SK-N-SH (cell line): ENCODE results near the gene APBB2. TPM values are rescaled to one million over a fixed set of nuclear protein-coding genes. Genes with fewer than 3 reads are reported as not detected.

Experiments used
- CTCF ChIA-PET: fragments of 300-600, 350-600 bp; formaldehyde crosslinking; extraction: SDS; loops from one replicate; lab custom pipeline; 2021; lab: Yijun Ruan, JAX
- POLR2A ChIA-PET: fragments of 350-600 bp; sonication (Branson Sonifier 250); formaldehyde crosslinking; extraction: SDS; loops from one replicate; lab custom pipeline; 2020; ENCODE audit warnings: antibody characterized with exemption, inconsistent platforms; lab: Yijun Ruan, JAX
- DNase-seq: peaks from one replicate; pipeline ENCODE4 v3.0.0; 2012
- H2AFZ ChIP-seq: fragments of 200-600 bp; sonication (generic); 2 replicates; pipeline ENCODE4 v1.8.1; 2016; ENCODE audit warnings: antibody characterized with exemption, mild to moderate bottlenecking, low read depth
- H3F3A ChIP-seq: fragments of 200-600 bp; sonication (generic); replicated peaks from 2 replicates; pipeline ENCODE3; 2016; ENCODE audit warnings: antibody characterized with exemption, mild to moderate bottlenecking; ENCODE audit not compliant: insufficient read depth
- H3K27ac ChIP-seq, 2 experiments: fragments of 200-500 bp in 1 of 2; fragments of 200-600 bp in 1 of 2; sonication (Bioruptor generic) in 1 of 2; sonication (generic), shearing (Covaris generic) in 1 of 2; 2 replicates each; pipeline versions ENCODE4 v1.5.1 to v1.6.1; 2014 to 2016; ENCODE audit warnings: low read depth in 2 of 2, inconsistent platforms in 1 of 2, low read length in 1 of 2, mild to moderate bottlenecking in 1 of 2, mixed read lengths in 1 of 2
- H3K27me3 ChIP-seq: fragments of 200-600 bp; sonication (generic), shearing (Covaris generic); 2 replicates; pipeline ENCODE4 v1.6.1; 2016; ENCODE audit warnings: mixed run types; ENCODE audit not compliant: insufficient read depth
- H3K36me3 ChIP-seq, 2 experiments: fragments of 200-500 bp in 1 of 2; fragments of 200-600 bp in 1 of 2; sonication (Bioruptor generic) in 1 of 2; sonication (generic) in 1 of 2; replicated peaks in 1 of 2; 2 replicates each; pipeline versions ENCODE3 to v1.5.1; 2014 to 2016; ENCODE audit warnings: low read length in 1 of 2, mild to moderate bottlenecking in 1 of 2; ENCODE audit not compliant: insufficient read depth in 2 of 2, control insufficient read depth in 1 of 2
- H3K4me1 ChIP-seq, 2 experiments: fragments of 200-500 bp in 1 of 2; fragments of 200-600 bp in 1 of 2; sonication (Bioruptor generic) in 1 of 2; sonication (generic), shearing (Covaris generic) in 1 of 2; 2 replicates each; pipeline versions ENCODE4 v1.5.1 to v1.6.1; 2014 to 2016; ENCODE audit warnings: low read depth in 1 of 2, low read length in 1 of 2, mixed run types in 1 of 2; ENCODE audit not compliant: insufficient read depth in 2 of 2, control insufficient read depth in 1 of 2
- H3K4me2 ChIP-seq: fragments of 200-600 bp; sonication (generic), shearing (Covaris generic); 2 replicates; pipeline ENCODE4 v1.6.1; 2017; ENCODE audit warnings: mixed run types
- H3K4me3 ChIP-seq, 2 experiments: fragments of 200-500 bp in 1 of 2; fragments of 200-600 bp in 1 of 2; sonication (Bioruptor generic) in 1 of 2; sonication (generic), shearing (Covaris generic) in 1 of 2; 2 replicates each; pipeline versions ENCODE4 v1.5.1 to v1.8.1; 2014 to 2016; ENCODE audit warnings: low read depth in 2 of 2, inconsistent platforms in 1 of 2, low read length in 1 of 2, mild to moderate bottlenecking in 1 of 2, mixed read lengths in 1 of 2, moderate library complexity in 1 of 2
- H3K79me2 ChIP-seq: fragments of 200-600 bp; sonication (generic); 2 replicates; pipeline ENCODE4 v1.8.1; 2017; ENCODE audit warnings: mild to moderate bottlenecking; ENCODE audit not compliant: insufficient read depth
- H3K9ac ChIP-seq: fragments of 200-600 bp; sonication (generic); 2 replicates; pipeline ENCODE4 v1.6.1; 2017; ENCODE audit warnings: mixed run types
- H3K9me2 ChIP-seq: fragments of 200-600 bp; sonication (generic); 2 replicates; pipeline ENCODE4 v1.6.1; 2017; ENCODE audit warnings: mixed run types
- H3K9me3 ChIP-seq: fragments of 200-600 bp; sonication (generic); 2 replicates; pipeline ENCODE4 v1.6.1; 2017; ENCODE audit warnings: mixed run types, mild to moderate bottlenecking, moderate library complexity
- H4K20me1 ChIP-seq: fragments of 200-600 bp; sonication (generic); 2 replicates; pipeline ENCODE4 v1.6.1; 2017; ENCODE audit warnings: mild to moderate bottlenecking, mixed run types; ENCODE audit not compliant: insufficient read depth
- ELF1 ChIP-seq: IDR thresholded peaks from 2 replicates; pipeline ENCODE4 v1.4.0; 2012
- EZH2phosphoT487 ChIP-seq: fragments of 200-600 bp; sonication (generic); IDR thresholded peaks from 2 replicates; pipeline ENCODE4 v1.6.1; 2017; ENCODE audit warnings: low read depth, mixed run types, mild to moderate bottlenecking, antibody characterized with exemption, moderate library complexity, borderline replicate concordance
- FOSL2 ChIP-seq: IDR thresholded peaks from 2 replicates; pipeline ENCODE4 v1.4.0; 2012; ENCODE audit warnings: low read depth, mild to moderate bottlenecking, moderate library complexity, borderline replicate concordance
- FOXJ3 ChIP-seq: sonication (generic); formaldehyde crosslinking; IDR thresholded peaks from 2 replicates; pipeline ENCODE4 v1.5.1; 2020; ENCODE audit warnings: mild to moderate bottlenecking, missing genetic modification reagents
- GABPA ChIP-seq: IDR thresholded peaks from 2 replicates; pipeline ENCODE4 v1.4.0; 2012; ENCODE audit warnings: low read depth, mild to moderate bottlenecking
- JUND ChIP-seq: IDR thresholded peaks from 2 replicates; pipeline ENCODE4 v1.4.0; 2012
- NFIC ChIP-seq: IDR thresholded peaks from 2 replicates; pipeline ENCODE4 v1.4.0; 2012; ENCODE audit warnings: borderline replicate concordance
- SMC3 ChIP-seq: IDR thresholded peaks from 2 replicates; pipeline ENCODE4 v1.6.1; 2012; ENCODE audit warnings: low read depth, low read length, improper control_type of control experiment
- TAF1 ChIP-seq: IDR thresholded peaks from 2 replicates; pipeline ENCODE4 v1.6.1; 2012; ENCODE audit warnings: low read depth, mild to moderate bottlenecking, low read length, moderate library complexity, borderline replicate concordance
- TCF12 ChIP-seq: IDR thresholded peaks from 2 replicates; pipeline ENCODE4 v1.4.0; 2012
- TEAD4 ChIP-seq: IDR thresholded peaks from 2 replicates; pipeline ENCODE4 v1.4.0; 2012; ENCODE audit warnings: mild to moderate bottlenecking, borderline replicate concordance; ENCODE audit not compliant: insufficient read depth
- YY1 ChIP-seq: IDR thresholded peaks from 2 replicates; pipeline ENCODE4 v1.4.0; 2012; ENCODE audit warnings: low read depth, mild to moderate bottlenecking
- WGBS: methylation state at CpG from one replicate; pipeline ENCODE4 v1.1.6; 2017; ENCODE audit warnings: low lambda C conversion rate; 5-methylcytosine and 5-hydroxymethylcytosine counted together
- polyA plus RNA-seq, 3 experiments: library from polyadenylated mRNA; depleted of rRNA; stranded (reverse); fragments of >200 nt; gene quantifications; 2 replicates each; pipeline ENCODE4 v1.2.3, GENCODE V29; 2012
- TF ChIP-seq, protein P1 (sequence below): IDR thresholded peaks from 2 replicates; pipeline ENCODE4 v1.4.0; 2012; ENCODE audit warnings: low read depth, borderline replicate concordance
- TF ChIP-seq, protein P2 (sequence below): IDR thresholded peaks from 2 replicates; pipeline ENCODE4 v1.4.0; 2012; ENCODE audit warnings: low read depth
- TF ChIP-seq, protein P3 (sequence below): IDR thresholded peaks from 2 replicates; pipeline ENCODE4 v1.6.1; 2012; ENCODE audit warnings: mild to moderate bottlenecking, low read depth, low read length, moderate library complexity
- TF ChIP-seq, protein P4 (sequence below): fragments of 150-350 bp; IDR thresholded peaks from 2 replicates; pipeline ENCODE4 v1.6.1; 2017; ENCODE audit warnings: antibody characterized with exemption, low read length, low read depth, borderline replicate concordance

Gene APBB2
- polyA plus RNA-seq, 1 of the 3 experiments (the other 2 are of a cell fraction), result 49.8 TPM

DNA sequence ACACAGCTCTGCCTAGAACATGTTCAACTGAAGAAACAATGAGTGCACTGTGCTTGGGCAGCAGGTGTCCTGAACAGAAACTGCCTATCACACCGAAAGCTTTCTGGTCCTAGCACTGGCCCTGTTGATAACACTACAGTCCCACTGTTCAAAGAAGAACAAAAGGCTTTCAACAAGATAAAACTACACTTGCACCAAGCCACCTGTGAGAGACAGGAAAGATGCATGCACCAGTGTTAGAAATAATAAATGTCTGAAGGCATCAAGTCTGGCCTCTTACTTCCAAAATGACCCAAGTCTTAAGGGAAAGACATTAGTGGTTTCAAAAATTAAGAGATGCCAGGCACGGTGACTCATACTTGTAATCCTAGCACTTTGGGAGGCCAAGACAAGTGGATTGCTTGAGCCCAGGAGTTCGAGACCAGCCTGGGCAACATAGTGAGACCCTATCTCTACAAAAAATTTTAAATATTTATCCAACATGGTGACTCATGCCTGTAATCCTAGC, 68.7 kb downstream of the APBB2 start:
- 61% methylated on average over 3 of the region's 3 CpGs for WGBS
- H3K79me2 ChIP-seq, result peaks cover 87% of the 10 kb centered on the region
- H3K4me3 ChIP-seq, result no peak overlapping the region
- H4K20me1 ChIP-seq, result no peaks in the 10 kb centered on the region
- H3K9me2 ChIP-seq, result no peaks in the 10 kb centered on the region
- peaks cover 55% of the 10 kb centered on the region for H3F3A ChIP-seq
- ChIA-PET POLR2A (no interaction called here), CTCF (no interaction called here)
- peaks cover 0 to 6% of the 10 kb centered on the region in 2 experiments for H3K36me3 ChIP-seq
- no peak overlapping the region for H3K9ac ChIP-seq
- peak overlapping the region; percentile 19; the same call in 1 of the 2 replicates for H3K4me2 ChIP-seq
- no peak for DNase-seq
- no peak overlapping the region for H2AFZ ChIP-seq
- H3K9me3 ChIP-seq, result no peaks in the 10 kb centered on the region
- peak overlapping the region; percentile 88 to 97 for H3K27ac ChIP-seq
- TF ChIP-seq FOSL2 (peak; percentile 42; the same call in 1 of the 2 replicates), TAF1 (no peak), JUND (peak; percentile 43), FOXJ3 (no peak), TCF12 (no peak), NFIC (no peak), GABPA (no peak), TEAD4 (no peak), ELF1 (no peak), EZH2phosphoT487 (no peak), SMC3 (no peak), YY1 (no peak)
- TF ChIP-seq, protein P1, sequence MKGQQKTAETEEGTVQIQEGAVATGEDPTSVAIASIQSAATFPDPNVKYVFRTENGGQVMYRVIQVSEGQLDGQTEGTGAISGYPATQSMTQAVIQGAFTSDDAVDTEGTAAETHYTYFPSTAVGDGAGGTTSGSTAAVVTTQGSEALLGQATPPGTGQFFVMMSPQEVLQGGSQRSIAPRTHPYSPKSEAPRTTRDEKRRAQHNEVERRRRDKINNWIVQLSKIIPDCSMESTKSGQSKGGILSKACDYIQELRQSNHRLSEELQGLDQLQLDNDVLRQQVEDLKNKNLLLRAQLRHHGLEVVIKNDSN, result no peak
- TF ChIP-seq, protein P2, sequence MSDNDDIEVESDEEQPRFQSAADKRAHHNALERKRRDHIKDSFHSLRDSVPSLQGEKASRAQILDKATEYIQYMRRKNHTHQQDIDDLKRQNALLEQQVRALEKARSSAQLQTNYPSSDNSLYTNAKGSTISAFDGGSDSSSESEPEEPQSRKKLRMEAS, result no peak
- TF ChIP-seq, protein P3, sequence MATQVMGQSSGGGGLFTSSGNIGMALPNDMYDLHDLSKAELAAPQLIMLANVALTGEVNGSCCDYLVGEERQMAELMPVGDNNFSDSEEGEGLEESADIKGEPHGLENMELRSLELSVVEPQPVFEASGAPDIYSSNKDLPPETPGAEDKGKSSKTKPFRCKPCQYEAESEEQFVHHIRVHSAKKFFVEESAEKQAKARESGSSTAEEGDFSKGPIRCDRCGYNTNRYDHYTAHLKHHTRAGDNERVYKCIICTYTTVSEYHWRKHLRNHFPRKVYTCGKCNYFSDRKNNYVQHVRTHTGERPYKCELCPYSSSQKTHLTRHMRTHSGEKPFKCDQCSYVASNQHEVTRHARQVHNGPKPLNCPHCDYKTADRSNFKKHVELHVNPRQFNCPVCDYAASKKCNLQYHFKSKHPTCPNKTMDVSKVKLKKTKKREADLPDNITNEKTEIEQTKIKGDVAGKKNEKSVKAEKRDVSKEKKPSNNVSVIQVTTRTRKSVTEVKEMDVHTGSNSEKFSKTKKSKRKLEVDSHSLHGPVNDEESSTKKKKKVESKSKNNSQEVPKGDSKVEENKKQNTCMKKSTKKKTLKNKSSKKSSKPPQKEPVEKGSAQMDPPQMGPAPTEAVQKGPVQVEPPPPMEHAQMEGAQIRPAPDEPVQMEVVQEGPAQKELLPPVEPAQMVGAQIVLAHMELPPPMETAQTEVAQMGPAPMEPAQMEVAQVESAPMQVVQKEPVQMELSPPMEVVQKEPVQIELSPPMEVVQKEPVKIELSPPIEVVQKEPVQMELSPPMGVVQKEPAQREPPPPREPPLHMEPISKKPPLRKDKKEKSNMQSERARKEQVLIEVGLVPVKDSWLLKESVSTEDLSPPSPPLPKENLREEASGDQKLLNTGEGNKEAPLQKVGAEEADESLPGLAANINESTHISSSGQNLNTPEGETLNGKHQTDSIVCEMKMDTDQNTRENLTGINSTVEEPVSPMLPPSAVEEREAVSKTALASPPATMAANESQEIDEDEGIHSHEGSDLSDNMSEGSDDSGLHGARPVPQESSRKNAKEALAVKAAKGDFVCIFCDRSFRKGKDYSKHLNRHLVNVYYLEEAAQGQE, result no peak
- TF ChIP-seq, protein P4, sequence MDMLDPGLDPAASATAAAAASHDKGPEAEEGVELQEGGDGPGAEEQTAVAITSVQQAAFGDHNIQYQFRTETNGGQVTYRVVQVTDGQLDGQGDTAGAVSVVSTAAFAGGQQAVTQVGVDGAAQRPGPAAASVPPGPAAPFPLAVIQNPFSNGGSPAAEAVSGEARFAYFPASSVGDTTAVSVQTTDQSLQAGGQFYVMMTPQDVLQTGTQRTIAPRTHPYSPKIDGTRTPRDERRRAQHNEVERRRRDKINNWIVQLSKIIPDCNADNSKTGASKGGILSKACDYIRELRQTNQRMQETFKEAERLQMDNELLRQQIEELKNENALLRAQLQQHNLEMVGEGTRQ, result no peak
- H3K27me3 ChIP-seq, result no peaks in the 10 kb centered on the region
- H3K4me1 ChIP-seq, result peaks cover 13 to 44% of the 10 kb centered on the region in 2 experiments
